HEK293 (cell line): ENCODE measurements around the gene CROCC.

ENCODE experiments used
- CTCF ChIP-seq: fragments of 450-650 bp; formaldehyde crosslinking; IDR thresholded peaks from 2 replicates; pipeline ENCODE4 v1.5.1; 2016; ENCODE audit warnings: missing biosample characterization, missing genetic modification characterization
- MEIS1 ChIP-seq: sonication (generic); formaldehyde crosslinking; IDR thresholded peaks from 2 replicates; pipeline ENCODE4 v1.8.1; 2022; ENCODE audit warnings: missing genetic modification reagents, mild to moderate bottlenecking, borderline replicate concordance
- OVOL3 ChIP-seq: fragments of 450-650 bp; formaldehyde crosslinking; IDR thresholded peaks from 2 replicates; pipeline ENCODE4 v1.5.1; 2016; ENCODE audit warnings: missing biosample characterization, missing genetic modification characterization
- REST ChIP-seq: fragments of 450-650 bp; formaldehyde crosslinking; IDR thresholded peaks from 2 replicates; pipeline ENCODE4 v1.5.1; 2016; ENCODE audit warnings: missing biosample characterization, missing genetic modification characterization
- ZBTB7A ChIP-seq: fragments of 450-650 bp; formaldehyde crosslinking; IDR thresholded peaks from 2 replicates; pipeline ENCODE4 v1.5.1; 2016; ENCODE audit warnings: low read depth, missing biosample characterization, missing genetic modification characterization
- ZBTB8A ChIP-seq: fragments of 450-650 bp; formaldehyde crosslinking; IDR thresholded peaks from 2 replicates; pipeline ENCODE4 v1.5.1; 2016; ENCODE audit warnings: missing biosample characterization, missing genetic modification characterization
- ZNF138 ChIP-seq: fragments of 450-650 bp; formaldehyde crosslinking; IDR thresholded peaks from 2 replicates; pipeline ENCODE4 v1.5.1; 2016; ENCODE audit warnings: missing biosample characterization, missing genetic modification characterization, borderline replicate concordance
- ZNF175 ChIP-seq: fragments of 450-650 bp; formaldehyde crosslinking; IDR thresholded peaks from 2 replicates; pipeline ENCODE4 v1.5.1; 2016; ENCODE audit warnings: missing biosample characterization, missing genetic modification characterization
- ZNF274 ChIP-seq, 2 experiments: fragments of 200-500 bp in 1 of 2; fragments of 450-650 bp in 1 of 2; sonication (Bioruptor generic) in 1 of 2; formaldehyde crosslinking in 1 of 2; IDR thresholded peaks; 2 replicates each; pipeline versions ENCODE4 v1.5.1 to v1.6.1; 2014 to 2016; ENCODE audit warnings: borderline replicate concordance in 1 of 2, inconsistent platforms in 1 of 2, low read length in 1 of 2, missing biosample characterization in 1 of 2, missing genetic modification characterization in 1 of 2
- ZNF350 ChIP-seq: fragments of 450-650 bp; formaldehyde crosslinking; IDR thresholded peaks from 2 replicates; pipeline ENCODE4 v1.5.0; 2017; ENCODE audit warnings: missing biosample characterization, mild to moderate bottlenecking, missing genetic modification characterization
- ZNF654 ChIP-seq: fragments of 450-650 bp; formaldehyde crosslinking; IDR thresholded peaks from 2 replicates; pipeline ENCODE4 v1.5.1; 2016; ENCODE audit warnings: low read depth, missing biosample characterization, missing genetic modification characterization
- ZNF843 ChIP-seq: fragments of 450-650 bp; formaldehyde crosslinking; IDR thresholded peaks from 2 replicates; pipeline ENCODE4 v1.5.1; 2016; ENCODE audit warnings: missing biosample characterization, missing genetic modification characterization

DNA sequence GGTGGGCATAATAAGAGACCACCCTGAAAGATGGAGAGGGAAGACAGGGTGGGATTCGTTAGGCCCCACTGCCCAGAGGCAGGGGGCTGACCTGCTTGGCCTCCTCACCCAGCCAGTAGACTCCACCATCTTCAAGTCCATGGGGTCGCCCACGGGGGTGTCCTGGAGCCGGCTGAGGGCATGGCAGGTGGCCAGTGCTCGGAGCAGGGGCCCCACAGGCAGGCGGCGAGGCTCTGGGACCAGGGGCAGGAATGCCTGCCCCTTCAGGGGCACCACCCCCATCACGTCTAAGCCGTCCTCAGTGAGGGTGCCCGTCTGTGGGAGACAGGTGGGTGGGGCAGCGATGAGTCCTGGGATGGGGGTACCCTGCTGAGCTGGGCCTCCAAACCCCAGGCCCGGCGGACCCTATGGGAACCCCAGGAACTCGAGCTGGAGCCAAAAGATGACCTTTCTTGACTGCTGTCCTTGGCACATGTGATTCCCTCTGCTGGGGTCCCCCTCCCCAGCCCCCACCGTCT lies 71.8 kb downstream of the CROCC start:
- no peak for TF ChIP-seq CTCF (tag by site-specific recombination)
- TF ChIP-seq ZNF274 (IDR thresholded peaks at IDR 0.05; ENCODE audit: low read length): no peak
- no peak for TF ChIP-seq ZNF274 (tag by site-specific recombination; IDR thresholded peaks at IDR 0.05; ENCODE audit: borderline replicate concordance)
- no peak for TF ChIP-seq ZNF175
- no peak for TF ChIP-seq OVOL3 (tag by site-specific recombination)
- TF ChIP-seq ZNF843 (tag by site-specific recombination): no peak
- TF ChIP-seq ZBTB7A (tag by site-specific recombination): no peak
- TF ChIP-seq ZNF138 (tag by site-specific recombination): no peak
- no peak for TF ChIP-seq REST (tag by site-specific recombination)
- no peak for TF ChIP-seq ZNF350
- TF ChIP-seq MEIS1 (CRISPR knock-in tag): no peak
- no peak for TF ChIP-seq ZNF654 (tag by site-specific recombination)
- no peak for TF ChIP-seq ZBTB8A (tag by site-specific recombination)
